Measurements from ENCODE around the gene UBXN10.
A peak's percentile ranks its signal among the peaks of the same experiment; 100 is the strongest.

The UBXN10 gene

GRCh38 chr1:20184481-20184900 lies 1.4 kb upstream of the UBXN10 start:
- DNase-seq: no peak

GRCh38 chr1:20184997-20185833 lies 681 bp upstream of the UBXN10 start:
- no peak for DNase-seq

GRCh38 chr1:20187103-20187812 lies 1.4 kb downstream of the UBXN10 start:
- no peak for DNase-seq

GRCh38 chr1:20187813-20188454 lies 2.0 kb downstream of the UBXN10 start:
- no peak for DNase-seq

GRCh38 chr1:20188455-20188817 lies 2.5 kb downstream of the UBXN10 start:
- DNase-seq: no peak

- DNase-seq: no peak
These were observed 3.8 kb downstream of the UBXN10 start for GRCh38 chr1:20189664-20190063.

GRCh38 chr1:20190256-20191160 lies 4.6 kb downstream of the UBXN10 start:
- DNase-seq: no peak

GRCh38 chr1:20191266-20191825 lies 5.5 kb downstream of the UBXN10 start:
- DNase-seq: no peak

- no peak for DNase-seq
These were observed 6.5 kb downstream of the UBXN10 start for GRCh38 chr1:20192364-20192763.

- DNase-seq: no peak
These were observed 7.0 kb downstream of the UBXN10 start for GRCh38 chr1:20192871-20193411.

GRCh38 chr1:20194224-20194623 lies 8.3 kb downstream of the UBXN10 start:
- DNase-seq: no peak

- DNase-seq: peak; percentile 19
These were observed 9.0 kb downstream of the UBXN10 start for GRCh38 chr1:20194757-20195461.

- no peak for DNase-seq
These were observed 9.5 kb downstream of the UBXN10 start for GRCh38 chr1:20195462-20195780.

- DNase-seq: no peak
These were observed 11.5 kb downstream of the UBXN10 start for GRCh38 chr1:20197329-20197791.

- no peak for DNase-seq
These were observed 12.4 kb downstream of the UBXN10 start for GRCh38 chr1:20198296-20198695.

- DNase-seq: no peak
These were observed 13.0 kb downstream of the UBXN10 start for GRCh38 chr1:20198918-20199317.

- no peak for DNase-seq
These were observed 13.5 kb downstream of the UBXN10 start for GRCh38 chr1:20199403-20199802.

- no peak for DNase-seq
These were observed 13.9 kb downstream of the UBXN10 start for GRCh38 chr1:20199840-20200239.

GRCh38 chr1:20200966-20201365 lies 15.1 kb downstream of the UBXN10 start:
- DNase-seq: no peak

GRCh38 chr1:20202166-20202565 lies 16.3 kb downstream of the UBXN10 start:
- no peak for DNase-seq

- DNase-seq: no peak
These were observed 21.6 kb downstream of the UBXN10 start for GRCh38 chr1:20207546-20207945.

GRCh38 chr1:20209471-20209870 lies 23.6 kb downstream of the UBXN10 start:
- no peak for DNase-seq
